Muscle of leg (tissue), 11 donors: ENCODE results near the gene ARHGEF7. TPM values are rescaled to one million over a fixed set of nuclear protein-coding genes. Genes with fewer than 3 reads are reported as not detected.

ENCODE experiments used
- DNase-seq: peaks from one replicate; pipeline ENCODE4 v3.0.0; 2013
- H3K27ac ChIP-seq: one replicate; pipeline ENCODE4 v1.5.1; 2013; ENCODE audit warnings: mild to moderate bottlenecking, low read length, control low read depth
- H3K27me3 ChIP-seq: one replicate; pipeline ENCODE4 v1.6.1; 2013; ENCODE audit warnings: low read length; ENCODE audit not compliant: control insufficient read depth, insufficient read depth
- H3K36me3 ChIP-seq: one replicate; pipeline ENCODE4 v1.6.1; 2013; ENCODE audit warnings: low read length; ENCODE audit not compliant: control insufficient read depth, insufficient read depth
- H3K4me1 ChIP-seq: one replicate; pipeline ENCODE4 v1.6.1; 2013; ENCODE audit warnings: low read length; ENCODE audit not compliant: control insufficient read depth, insufficient read depth
- H3K4me3 ChIP-seq: one replicate; pipeline ENCODE4 v1.5.1; 2013; ENCODE audit warnings: low read length, control low read depth
- H3K9me3 ChIP-seq: replicated peaks from 2 replicates; pipeline ENCODE4 v1.6.1; 2013; ENCODE audit warnings: low read depth, low read length; ENCODE audit not compliant: control insufficient read depth
- WGBS: methylation state at CpG from one replicate; pipeline ENCODE4 v1.1.5; 2013; ENCODE audit warnings: missing lambda C conversion rate; ENCODE audit not compliant: insufficient coverage; 5-methylcytosine and 5-hydroxymethylcytosine counted together
- polyA plus RNA-seq, 8 donors: library from polyadenylated mRNA; unstranded; fragments of 120-200 nt; gene quantifications; one replicate each; pipeline versions ENCODE4 v1.2.1 to v1.2.3, GENCODE V29; 2013; ENCODE audit warnings: inconsistent platforms in 1 of 8, low replicate concordance in 1 of 8; ENCODE audit not compliant: insufficient read length in 8 of 8, insufficient read depth in 1 of 8
- total RNA-seq: library from RNA; stranded (reverse); fragments of 120-200 nt; gene quantifications from one replicate; pipeline ENCODE4 v1.2.4, GENCODE V29; 2013

ARHGEF7 gene
- total and polyA plus RNA-seq, 9 donors = 52.3 to 80.8 (median 66.7) TPM

DNA sequence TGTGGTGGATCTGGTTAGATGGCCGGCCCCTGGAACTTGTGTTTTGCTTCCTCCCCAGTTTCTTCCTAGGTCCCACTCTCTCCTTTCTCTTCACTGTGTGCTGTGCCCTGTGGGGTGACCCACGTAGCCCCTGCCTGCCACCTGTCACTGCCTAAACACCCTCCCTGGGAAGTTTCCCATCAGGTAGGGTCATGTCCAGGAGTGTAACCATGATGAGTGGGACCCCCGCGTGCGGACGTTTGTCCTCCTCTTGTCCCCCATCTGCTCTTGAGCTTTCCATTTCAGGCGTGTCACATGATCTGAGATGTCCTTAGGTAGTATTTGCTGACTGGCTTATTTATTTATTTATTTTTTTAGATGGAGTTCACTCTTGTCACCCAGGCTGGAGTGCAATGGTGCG is 61.3 kb downstream of the ARHGEF7 start:
- Histone ChIP-seq H3K9me3 (no peaks in the 10 kb centered on the region), H3K27ac (peak overlapping the region; percentile 90), H3K27me3 (no peaks in the 10 kb centered on the region), H3K4me3 (no peak overlapping the region), H3K4me1 (peaks cover 56% of the 10 kb centered on the region), H3K36me3 (peaks cover 16% of the 10 kb centered on the region)
- 67% methylated on average over 1 of the region's 8 CpGs for WGBS
- no peak for DNase-seq

GRCh38 chr13:111177081-111177711 is 62.1 kb downstream of the ARHGEF7 start:
- 64% methylated on average over 13 of the region's 14 CpGs for WGBS
- no peak overlapping the region for H3K4me3 ChIP-seq
- no peaks in the 10 kb centered on the region for H3K9me3 ChIP-seq
- peak; percentile 74 for DNase-seq
- peak overlapping the region; percentile 90 for H3K27ac ChIP-seq
- H3K27me3 ChIP-seq = no peaks in the 10 kb centered on the region
- peaks cover 16% of the 10 kb centered on the region for H3K36me3 ChIP-seq
- H3K4me1 ChIP-seq = peaks cover 58% of the 10 kb centered on the region

DNA sequence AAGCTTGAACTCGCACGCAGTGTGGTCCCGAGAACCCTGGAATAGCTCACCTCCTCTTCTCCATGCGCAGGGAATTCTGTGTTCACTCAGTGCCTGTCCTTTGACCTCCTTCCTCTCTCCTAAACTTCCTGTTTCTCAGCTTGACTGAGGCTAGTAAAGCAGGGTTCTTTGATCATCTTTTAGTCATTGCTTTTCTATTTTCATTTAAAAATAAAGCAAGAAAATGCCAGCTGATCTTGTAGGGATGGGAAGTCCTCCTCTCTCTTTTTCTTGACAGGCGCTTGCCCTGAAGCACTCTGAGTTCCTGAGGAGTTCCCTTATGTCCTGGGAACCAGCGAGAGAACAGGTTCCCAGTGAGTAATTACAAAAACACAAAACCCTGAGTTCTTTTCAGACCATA is 62.8 kb downstream of the ARHGEF7 start:
- no peaks in the 10 kb centered on the region for H3K27me3 ChIP-seq
- 63% methylated on average over 3 of the region's 6 CpGs for WGBS
- peak; percentile 23 for DNase-seq
- peaks cover 58% of the 10 kb centered on the region for H3K4me1 ChIP-seq
- peak overlapping the region; percentile 90 for H3K27ac ChIP-seq
- H3K36me3 ChIP-seq = peaks cover 11% of the 10 kb centered on the region
- H3K9me3 ChIP-seq = no peaks in the 10 kb centered on the region
- no peak overlapping the region for H3K4me3 ChIP-seq

DNA sequence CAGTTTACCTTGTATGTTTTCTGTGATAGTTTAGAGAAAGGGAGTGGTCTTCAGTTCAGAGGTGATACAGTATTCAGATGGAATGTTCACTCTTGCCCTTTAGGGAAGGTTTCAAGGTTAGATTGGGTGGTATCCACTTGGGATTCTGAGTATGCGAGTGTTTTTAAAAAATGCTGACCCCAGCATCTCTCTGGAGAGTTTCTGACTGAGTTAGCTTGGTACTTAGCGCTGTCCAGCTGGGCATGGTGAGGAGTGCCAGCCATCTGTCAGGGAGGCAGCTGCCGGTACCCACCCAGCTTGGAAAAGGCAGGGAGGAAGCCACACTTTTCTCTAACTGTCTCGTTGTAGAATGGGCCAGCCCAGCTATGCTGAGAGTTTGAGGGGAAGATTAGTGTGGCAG is 63.3 kb downstream of the ARHGEF7 start:
- Histone ChIP-seq H3K36me3 (peaks cover 7% of the 10 kb centered on the region), H3K4me1 (peaks cover 54% of the 10 kb centered on the region), H3K27me3 (no peaks in the 10 kb centered on the region), H3K4me3 (no peak overlapping the region), H3K27ac (peak overlapping the region; percentile 90), H3K9me3 (no peaks in the 10 kb centered on the region)
- WGBS = 96% methylated on average over 4 of the region's 4 CpGs
- DNase-seq = peak; percentile 79

DNA sequence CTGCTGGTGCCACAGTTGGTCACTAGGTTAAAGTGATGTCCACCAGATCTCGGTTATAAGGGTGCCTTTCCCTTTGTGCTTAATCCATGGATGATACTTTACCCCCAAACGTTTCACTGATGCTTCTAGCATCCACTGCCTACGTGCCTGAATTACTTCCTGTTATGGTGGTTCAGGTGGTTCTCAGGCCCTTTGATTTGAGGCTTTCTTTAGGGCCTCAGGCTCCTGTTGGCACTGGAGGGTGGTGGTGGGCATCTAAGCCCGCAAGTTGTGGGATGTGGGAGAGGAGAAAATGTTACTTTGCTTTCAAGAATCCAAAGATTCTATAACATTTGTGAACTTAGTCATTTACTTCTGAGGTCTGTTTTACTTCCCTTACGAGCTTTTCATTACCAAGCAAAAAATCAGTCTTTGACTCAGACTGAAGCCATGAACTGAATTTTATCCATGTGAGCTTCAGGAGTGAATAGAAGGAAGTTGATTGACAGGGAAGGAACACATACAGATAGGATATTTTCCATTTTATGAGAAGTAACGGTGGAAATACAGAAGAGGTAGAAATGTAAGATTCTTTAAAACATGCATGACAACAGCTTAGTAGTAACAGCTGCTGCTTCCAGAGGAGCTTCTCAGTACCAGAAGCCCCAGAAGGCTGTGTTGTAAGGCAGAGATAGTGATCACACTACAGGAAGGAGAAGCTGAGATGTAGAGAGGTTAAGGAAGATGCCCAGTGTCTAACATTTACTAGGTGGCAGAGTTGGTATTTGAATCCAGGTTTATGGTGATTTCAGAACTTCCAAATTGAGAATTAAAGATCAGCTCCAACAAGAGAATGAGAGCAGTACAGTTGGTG is 65.0 kb downstream of the ARHGEF7 start:
- Histone ChIP-seq H3K9me3 (no peaks in the 10 kb centered on the region), H3K27me3 (no peaks in the 10 kb centered on the region), H3K27ac (no peak overlapping the region), H3K4me1 (peaks cover 55% of the 10 kb centered on the region), H3K4me3 (no peak overlapping the region), H3K36me3 (peaks cover 5% of the 10 kb centered on the region)
- no peak for DNase-seq
- WGBS = 50% methylated on average over 1 of the region's 6 CpGs

GRCh38 chr13:111181977-111182376 is 66.9 kb downstream of the ARHGEF7 start:
- Histone ChIP-seq H3K9me3 (no peaks in the 10 kb centered on the region), H3K4me1 (peaks cover 59% of the 10 kb centered on the region), H3K27me3 (no peaks in the 10 kb centered on the region), H3K27ac (no peak overlapping the region), H3K4me3 (no peak overlapping the region), H3K36me3 (peaks cover 7% of the 10 kb centered on the region)
- 96% methylated on average over 14 of the region's 14 CpGs for WGBS
- DNase-seq = no peak

DNA sequence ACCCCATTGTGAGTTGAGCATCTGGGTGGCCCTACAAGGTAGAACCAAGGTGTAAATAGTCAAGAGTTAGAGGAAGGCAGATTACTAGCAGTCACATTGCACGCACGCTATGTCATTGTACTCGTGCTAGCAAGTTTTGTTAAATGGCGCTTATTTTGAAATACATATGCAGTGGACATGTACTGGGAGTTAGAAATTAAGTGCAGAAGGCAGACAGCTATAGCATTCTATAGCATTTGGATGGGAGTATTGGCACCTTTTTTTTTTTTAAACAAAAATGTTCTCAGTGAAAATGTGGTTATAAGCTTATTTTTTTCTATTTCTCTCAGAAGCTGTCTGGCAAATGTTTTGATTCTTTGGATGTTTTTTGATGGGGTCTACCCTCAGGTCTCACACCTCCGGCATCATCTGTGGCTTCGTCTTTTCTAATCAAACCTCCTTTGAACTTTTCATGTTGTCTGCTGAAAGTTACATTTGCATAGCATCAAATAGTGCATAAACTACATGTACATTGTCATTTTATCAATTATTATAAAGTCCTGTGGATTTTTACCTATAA is 68.1 kb downstream of the ARHGEF7 start:
- no peaks in the 10 kb centered on the region for H3K9me3 ChIP-seq
- H3K27ac ChIP-seq = no peak overlapping the region
- H3K36me3 ChIP-seq = peaks cover 5% of the 10 kb centered on the region
- H3K4me1 ChIP-seq = peaks cover 58% of the 10 kb centered on the region
- DNase-seq = no peak
- H3K27me3 ChIP-seq = no peaks in the 10 kb centered on the region
- 100% methylated on average over 2 of the region's 6 CpGs for WGBS
- no peak overlapping the region for H3K4me3 ChIP-seq

GRCh38 chr13:111183959-111184358 is 68.8 kb downstream of the ARHGEF7 start:
- Histone ChIP-seq H3K4me3 (no peak overlapping the region), H3K4me1 (peaks cover 56% of the 10 kb centered on the region), H3K9me3 (no peaks in the 10 kb centered on the region), H3K27ac (peak overlapping the region; percentile 78), H3K27me3 (no peaks in the 10 kb centered on the region), H3K36me3 (peaks cover 6% of the 10 kb centered on the region)
- no peak for DNase-seq
- WGBS = 82% methylated on average over 5 of the region's 10 CpGs

DNA sequence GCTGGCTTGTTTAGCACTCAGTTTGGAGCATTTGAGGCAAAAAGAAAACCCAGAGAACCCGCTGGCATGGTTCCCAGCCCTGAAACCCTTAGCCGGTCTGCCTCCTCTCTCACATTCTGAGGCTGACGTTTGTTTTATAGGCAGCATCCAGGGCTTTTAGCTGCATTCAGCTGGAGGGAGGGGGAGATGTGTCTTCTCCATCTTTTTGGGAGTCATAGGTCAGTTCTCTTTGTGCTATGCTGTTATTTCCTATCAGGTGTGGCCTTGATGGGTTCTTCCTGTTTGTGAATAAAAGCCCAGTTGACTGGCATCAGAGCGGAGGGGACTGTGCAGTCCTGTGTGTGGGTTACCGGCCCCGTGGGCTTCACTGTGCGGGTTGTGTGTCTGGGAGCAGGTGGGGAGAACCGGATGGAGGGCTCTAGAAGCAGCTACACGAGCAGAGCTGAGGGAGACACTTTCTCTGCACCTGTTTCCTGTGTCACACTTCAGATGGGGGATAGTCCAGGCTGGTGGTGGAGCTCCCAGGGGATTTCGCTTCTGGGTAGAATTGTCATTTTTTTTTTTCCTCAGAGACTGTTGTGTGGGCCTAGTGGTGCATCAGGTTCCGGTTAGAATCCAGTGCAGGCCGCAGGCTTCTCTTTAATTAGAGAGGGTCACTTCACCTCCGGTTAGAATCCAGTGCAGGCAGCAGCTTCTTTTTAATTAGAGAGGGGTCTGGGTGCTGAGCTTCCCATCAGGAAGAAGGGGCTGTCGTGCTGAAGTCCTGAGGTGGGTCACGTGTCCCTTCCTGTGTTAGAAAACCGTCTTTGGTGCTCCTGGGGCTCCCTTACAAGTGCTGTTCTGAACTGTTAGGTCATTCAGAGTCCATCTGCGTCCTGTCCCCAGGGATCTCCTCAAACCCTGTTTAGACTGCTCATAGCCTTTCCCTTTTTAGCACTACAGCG is 69.6 kb downstream of the ARHGEF7 start:
- 31% methylated on average over 13 of the region's 18 CpGs for WGBS
- peak; percentile 88 for DNase-seq
- no peaks in the 10 kb centered on the region for H3K27me3 ChIP-seq
- H3K4me3 ChIP-seq = no peak overlapping the region
- peak overlapping the region; percentile 78 for H3K27ac ChIP-seq
- peaks cover 56% of the 10 kb centered on the region for H3K4me1 ChIP-seq
- no peaks in the 10 kb centered on the region for H3K9me3 ChIP-seq
- peaks cover 8% of the 10 kb centered on the region for H3K36me3 ChIP-seq
